Adrenal gland (tissue), 12 donors: ENCODE measurements around the gene RAD17. TPM values are rescaled to one million over a fixed set of nuclear protein-coding genes. Genes with fewer than 3 reads are reported as not detected.
"Not testable (repeated sequence)": the region's sequence is repeated elsewhere in the genome, so short reads cannot be mapped to it uniquely, and the experiment has no call there.

Source experiments
- DNase-seq, 7 donors: peaks; one replicate each; pipeline ENCODE4 v3.0.0-alpha.2; 2019 to 2020
- H3K27ac ChIP-seq, 5 donors: fragments of 200-600 bp; sonication (generic) in 4 of 5; 1 replicate in 3 of 5; 2 replicates in 2 of 5; pipeline versions ENCODE4 v1.5.1 to v1.8.0; 2016 to 2020; ENCODE audit warnings: mild to moderate bottlenecking in 1 of 5
- H3K27me3 ChIP-seq: fragments of 200-600 bp; 2 replicates; pipeline ENCODE4 v1.8.0; 2021
- H3K36me3 ChIP-seq, 2 donors: fragments of 200-600 bp; replicated peaks in 1 of 2; 1 replicate in 1 of 2; 2 replicates in 1 of 2; pipeline versions ENCODE4 v1.5.1 to v1.8.0; 2018 to 2022
- H3K4me1 ChIP-seq, 2 donors: fragments of 200-600 bp; replicated peaks in 1 of 2; 1 replicate in 1 of 2; 2 replicates in 1 of 2; pipeline versions ENCODE4 v1.5.1 to v1.8.0; 2018 to 2021
- H3K4me3 ChIP-seq, 4 donors: fragments of 200-600 bp; sonication (generic) in 3 of 4; one replicate each; pipeline ENCODE4 v1.5.1; 2016 to 2018
- H3K9me3 ChIP-seq, 3 donors: fragments of 200-600 bp; sonication (generic) in 1 of 3; replicated peaks in 1 of 3; 1 replicate in 2 of 3; 2 replicates in 1 of 3; pipeline versions ENCODE4 v1.5.1 to v1.8.0; 2016 to 2021
- CTCF ChIP-seq, 6 experiments: fragments of 450-650 bp in 4 of 6; fragments of 200-600 bp in 2 of 6; sonication (generic) in 1 of 6; IDR thresholded peaks; 1 replicate in 5 of 6; 2 replicates in 1 of 6; pipeline versions ENCODE4 v1.5.1 to v1.8.0; 2016 to 2021; ENCODE audit warnings: antibody characterized with exemption in 6 of 6, mild to moderate bottlenecking in 2 of 6, moderate library complexity in 1 of 6
- POLR2A ChIP-seq, 2 donors: fragments of 450-650 bp; IDR thresholded peaks; one replicate each; pipeline ENCODE4 v1.6.1; 2017; ENCODE audit warnings: antibody characterized with exemption in 2 of 2, mild to moderate bottlenecking in 2 of 2, moderate library complexity in 1 of 2
- WGBS, 4 donors: extraction: QIAGEN DNeasy Blood & Tissue Kit in 2 of 4; methylation state at CpG; one replicate each; pipeline versions ENCODE4 v1.1.5 to v1.1.7; 2013 to 2017; 5-methylcytosine and 5-hydroxymethylcytosine counted together
- intact Hi-C, 2 donors: fragments of 100-400 bp; cut with DNase I; formaldehyde crosslinking; loops; one replicate each; pipeline versions ENCODE4 v1.14.1 to v1.15.0; 2022 to 2023
- polyA plus RNA-seq, 3 donors: library from polyadenylated mRNA; stranded (reverse); fragments of 200-250 nt in 2 of 3; fragments of 350-450 nt in 1 of 3; fragmentation: Illumina TruSeq in 1 of 3; extraction: RNeasy Lipid Tissue Mini Kit (QIAGEN cat#74804) in 1 of 3; gene quantifications; one replicate each; pipeline ENCODE4 v1.2.3, GENCODE V29; 2013 to 2014
- total RNA-seq, 9 donors: library from RNA; depleted of rRNA in 4 of 9; stranded (reverse); fragments of >200 nt in 4 of 9; fragments of 120-200 nt in 1 of 9; fragmentation: NEBNext Ultra II Directional in 1 of 9; extraction: Animal tissue kit (Norgen Biotek cat#: 25700) in 1 of 9; gene quantifications; one replicate each; pipeline versions ENCODE4 v1.1.0 to v1.2.4, GENCODE V29; 2013 to 2023
- donor health status: healthy with polysubstance abuse.
- donor health status: Bipolar disorder and iron deficiency.
- donor health status: DM: yes; HTN: yes; CAD: no.
- donor health status: DM: no; HTN: no; CAD: no.
- donor health status: DM: no; HTN: no; CAD: no.
- donor health status: DM: yes; HTN: yes; CAD: no.

RAD17 gene
- total and polyA plus RNA-seq, 12 donors, result 10.4 to 33.6 (median 20.6) TPM

- no peak overlapping the region for H3K27ac ChIP-seq
- H3K27me3 ChIP-seq, result no peaks in the 10 kb centered on the region
- intact Hi-C loops, result no loop called here
- no peak overlapping the region for H3K4me3 ChIP-seq
- 75 to 83% (median 79%) methylated on average over 4 of the region's 4 CpGs for WGBS, 4 donors
- H3K36me3 ChIP-seq, result no peaks in the 10 kb centered on the region
- no peaks in the 10 kb centered on the region for H3K9me3 ChIP-seq
- H3K4me1 ChIP-seq, result no peaks in the 10 kb centered on the region
- TF ChIP-seq POLR2A (IDR thresholded peaks at IDR 0.05) (no peak), CTCF (IDR thresholded peaks at IDR 0.05) (no peak)
- DNase-seq, result no peak
These were observed 82.5 kb downstream of the RAD17 start for GRCh38 chr5:69451941-69452647.

DNA sequence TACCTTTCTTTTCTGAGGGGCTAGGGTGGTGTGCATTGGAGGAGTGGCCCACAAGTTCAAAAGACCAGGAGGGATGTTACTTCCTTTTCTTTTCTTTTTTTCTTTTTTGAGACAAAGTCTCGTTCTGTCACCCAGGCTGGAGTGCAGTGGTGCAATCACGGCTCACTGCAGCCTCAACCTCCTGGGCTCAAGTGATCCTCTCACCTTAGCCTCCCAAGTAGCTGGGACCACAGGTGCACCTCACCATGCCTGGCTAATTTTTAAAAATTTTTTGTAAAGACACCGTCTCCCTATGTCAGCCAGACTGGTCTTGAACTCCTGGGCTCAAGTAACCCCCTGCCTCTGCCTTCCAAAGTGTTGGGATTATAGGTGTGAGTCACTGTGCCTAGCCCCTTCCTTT, 83.9 kb downstream of the RAD17 start:
- H3K36me3 ChIP-seq, H3K4me1 ChIP-seq, intact Hi-C loops, H3K4me3 ChIP-seq, H3K27ac ChIP-seq, H3K27me3 ChIP-seq, H3K9me3 ChIP-seq, DNase-seq: not testable (repeated sequence)
- 78 to 86% (median 84%) methylated on average over 3 of the region's 3 CpGs for WGBS, 4 donors

- no peak for DNase-seq
- TF ChIP-seq CTCF (IDR thresholded peaks at IDR 0.05), result no peak
- TF ChIP-seq POLR2A (IDR thresholded peaks at IDR 0.05), result no peak
- Histone ChIP-seq H3K4me1 (no peaks in the 10 kb centered on the region), H3K27me3 (no peaks in the 10 kb centered on the region), H3K27ac (no peak overlapping the region), H3K36me3 (no peaks in the 10 kb centered on the region), H3K9me3 (no peaks in the 10 kb centered on the region), H3K4me3 (no peak overlapping the region)
- intact Hi-C loops, result no loop called here
- 71 to 77% (median 73%) methylated on average over 8 of the region's 8 CpGs for whole genome bisulfite sequencing, 4 donors
These were observed 85.0 kb downstream of the RAD17 start for GRCh38 chr5:69454460-69455249.

DNA sequence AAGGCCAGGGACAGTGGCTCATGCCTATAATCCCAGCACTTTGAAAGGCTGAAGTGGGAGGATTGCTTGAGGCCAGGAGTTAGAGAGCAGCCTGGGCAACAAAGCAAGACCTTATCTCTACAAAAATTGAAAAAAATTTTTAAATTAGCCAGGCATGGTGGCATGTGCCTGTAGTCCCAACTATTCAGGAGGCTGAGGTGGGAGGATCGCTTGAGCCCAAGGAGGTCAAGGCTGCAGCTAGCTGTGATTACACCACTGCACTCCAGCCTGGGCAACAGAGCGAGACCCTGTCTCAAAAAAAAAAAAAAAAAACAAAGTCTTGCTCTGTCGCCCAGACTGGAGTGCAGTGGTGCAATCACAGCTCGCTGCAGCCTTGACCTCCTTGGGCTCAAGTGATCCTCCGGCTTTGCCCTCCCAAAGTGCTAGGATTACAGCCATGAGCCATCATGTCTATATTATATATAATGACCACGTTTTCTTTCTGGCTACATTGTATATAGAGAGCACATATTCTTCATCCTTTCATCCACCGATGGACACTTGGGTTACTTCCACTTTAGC, 85.9 kb downstream of the RAD17 start:
- H3K36me3 ChIP-seq, H3K4me1 ChIP-seq, H3K27ac ChIP-seq, intact Hi-C loops, H3K27me3 ChIP-seq, H3K9me3 ChIP-seq, DNase-seq, H3K4me3 ChIP-seq: not testable (repeated sequence)
- WGBS, 4 donors, result 66 to 77% (median 72%) methylated on average over 7 of the region's 7 CpGs

- H3K4me3 ChIP-seq, result no peak overlapping the region
- WGBS, 4 donors, result 95 to 100% (median 97%) methylated on average over 1 of the region's 1 CpG
- TF ChIP-seq CTCF (IDR thresholded peaks at IDR 0.05), result no peak
- TF ChIP-seq POLR2A (IDR thresholded peaks at IDR 0.05), result no peak
- no peaks in the 10 kb centered on the region for H3K27me3 ChIP-seq
- H3K9me3 ChIP-seq, result no peaks in the 10 kb centered on the region
- H3K36me3 ChIP-seq, result no peaks in the 10 kb centered on the region
- H3K4me1 ChIP-seq, result no peaks in the 10 kb centered on the region
- no peak for DNase-seq
- intact Hi-C loops, result no loop called here
- no peak overlapping the region for H3K27ac ChIP-seq
These were observed 92.6 kb downstream of the RAD17 start for GRCh38 chr5:69462170-69462569.
